Glutamatergic neuron (in vitro differentiated cells): Measurements from ENCODE around the gene IGSF6. TPM values are rescaled to one million over a fixed set of nuclear protein-coding genes. Genes with fewer than 3 reads are reported as not detected.
"Not testable (repeated sequence)": the region's sequence is repeated elsewhere in the genome, so short reads cannot be mapped to it uniquely, and the experiment has no call there.

Experiments
- DNase-seq: peaks from one replicate; pipeline ENCODE4 v3.0.0; 2022
- H3K27ac Mint-ChIP-seq: one replicate; pipeline ENCODE4 v1.8.0; 2020; ENCODE audit warnings: mild to moderate bottlenecking, mixed read lengths, inconsistent platforms; ENCODE audit not compliant: unreplicated experiment
- H3K27me3 Mint-ChIP-seq: one replicate; pipeline ENCODE4 v1.8.0; 2020; ENCODE audit warnings: mild to moderate bottlenecking, moderate library complexity, mixed read lengths, inconsistent platforms; ENCODE audit not compliant: unreplicated experiment
- H3K36me3 Mint-ChIP-seq: one replicate; pipeline ENCODE4 v1.8.0; 2020; ENCODE audit warnings: mild to moderate bottlenecking, mixed read lengths, inconsistent platforms; ENCODE audit not compliant: unreplicated experiment
- H3K4me1 Mint-ChIP-seq: one replicate; pipeline ENCODE4 v1.8.0; 2020; ENCODE audit warnings: mild to moderate bottlenecking, low read depth, mixed read lengths, inconsistent platforms; ENCODE audit not compliant: unreplicated experiment
- H3K4me3 Mint-ChIP-seq: one replicate; pipeline ENCODE4 v1.8.0; 2020; ENCODE audit warnings: mild to moderate bottlenecking, mixed read lengths, inconsistent platforms; ENCODE audit not compliant: unreplicated experiment
- H3K9me3 Mint-ChIP-seq: one replicate; pipeline ENCODE4 v1.8.0; 2020; ENCODE audit warnings: mild to moderate bottlenecking, moderate library complexity, mixed read lengths, inconsistent platforms; ENCODE audit not compliant: unreplicated experiment
- CTCF ChIP-seq: fragments of 200-600 bp; sonication (generic); IDR thresholded peaks from one replicate; pipeline ENCODE4 v1.5.0; 2021; ENCODE audit not compliant: partially characterized antibody, unreplicated experiment
- long read RNA-seq: library from polyadenylated mRNA; unstranded; transcript quantifications from one replicate; pipeline ENCODE4 v2.0.0, GENCODE V29; 2020; ENCODE audit not compliant: unreplicated experiment
- total RNA-seq: library from RNA; stranded (reverse); fragmentation: NEBNext Ultra II Directional; extraction: Animal tissue kit (Norgen Biotek cat#: 25700); gene quantifications from one replicate; pipeline ENCODE4 v1.2.1, GENCODE V29; 2021; ENCODE audit not compliant: unreplicated experiment

The IGSF6 gene
- not detected for total RNA-seq
- long read RNA-seq: 0 reads

- Mint-ChIP-seq H3K4me3 (no peak within 1 kb of the TSS), H3K27ac (no peak within 1 kb of the TSS), H3K36me3 (no peaks in the 10 kb centered on the region), H3K9me3 (no peaks in the 10 kb centered on the region), H3K4me1 (no peaks in the 10 kb centered on the region), H3K27me3 (peaks cover 5% of the 10 kb centered on the region)
- TF ChIP-seq CTCF: no peak
- no peak for DNase-seq
Observed at GRCh38 chr16:21652453-21652852, at the start of gene IGSF6. Gene IGSF6 (minus strand): TSS chr16:21652608. CDS start chr16:21652598, 10 bp downstream.

GRCh38 chr16:21701271-21701670 is 48.9 kb upstream of the IGSF6 start:
- Mint-ChIP-seq H3K9me3 (no peaks in the 10 kb centered on the region), H3K4me1 (no peaks in the 10 kb centered on the region), H3K27ac (no peak overlapping the region), H3K4me3 (no peak overlapping the region), H3K36me3 (no peaks in the 10 kb centered on the region), H3K27me3 (peaks cover under 1% of the 10 kb centered on the region)
- no peak for DNase-seq
- no peak for TF ChIP-seq CTCF

GRCh38 chr16:21698169-21699032 is 46.0 kb upstream of the IGSF6 start:
- peaks cover 1% of the 10 kb centered on the region for H3K9me3 Mint-ChIP-seq
- no peaks in the 10 kb centered on the region for H3K4me1 Mint-ChIP-seq
- no peak for DNase-seq
- peaks cover 4% of the 10 kb centered on the region for H3K27me3 Mint-ChIP-seq
- no peak overlapping the region for H3K27ac Mint-ChIP-seq
- no peak for TF ChIP-seq CTCF
- H3K36me3 Mint-ChIP-seq: no peaks in the 10 kb centered on the region
- H3K4me3 Mint-ChIP-seq: no peak overlapping the region

- Mint-ChIP-seq H3K27me3 (peaks cover 4% of the 10 kb centered on the region), H3K27ac (no peak overlapping the region), H3K36me3 (no peaks in the 10 kb centered on the region), H3K4me1 (no peaks in the 10 kb centered on the region), H3K4me3 (no peak overlapping the region), H3K9me3 (peaks cover 1% of the 10 kb centered on the region)
- no peak for DNase-seq
- no peak for TF ChIP-seq CTCF
Observed at GRCh38 chr16:21697032-21697431, 44.6 kb upstream of the IGSF6 start.

GRCh38 chr16:21694609-21695008 is 42.2 kb upstream of the IGSF6 start:
- no peak for DNase-seq
- H3K27ac Mint-ChIP-seq: no peak overlapping the region
- H3K4me1 Mint-ChIP-seq: no peaks in the 10 kb centered on the region
- H3K27me3 Mint-ChIP-seq: peaks cover 4% of the 10 kb centered on the region
- no peak for TF ChIP-seq CTCF
- no peaks in the 10 kb centered on the region for H3K36me3 Mint-ChIP-seq
- H3K4me3 Mint-ChIP-seq: no peak overlapping the region
- peaks cover 3% of the 10 kb centered on the region for H3K9me3 Mint-ChIP-seq

- not testable (repeated sequence) for H3K27ac Mint-ChIP-seq, H3K4me3 Mint-ChIP-seq, H3K36me3 Mint-ChIP-seq, H3K4me1 Mint-ChIP-seq, H3K27me3 Mint-ChIP-seq, H3K9me3 Mint-ChIP-seq, DNase-seq
Observed at GRCh38 chr16:21690967-21691366, 38.6 kb upstream of the IGSF6 start.
